Chondrocyte (in vitro differentiated cells): ENCODE measurements around the gene DHRS11. TPM values are rescaled to one million over a fixed set of nuclear protein-coding genes. Genes with fewer than 3 reads are reported as not detected.
A peak's percentile ranks its signal among the peaks of the same experiment; 100 is the strongest.

Experiments
- DNase-seq: peaks from one replicate; pipeline ENCODE4 v3.0.0; 2021; ENCODE audit warnings: mixed read lengths, low spot score
- H3K27ac Mint-ChIP-seq: one replicate; pipeline ENCODE4 v1.8.0; 2021; ENCODE audit warnings: mild to moderate bottlenecking, moderate library complexity, mixed read lengths; ENCODE audit not compliant: unreplicated experiment
- H3K27me3 Mint-ChIP-seq: 2 replicates; pipeline ENCODE4 v1.8.0; 2021; ENCODE audit warnings: low read depth, mixed read lengths
- H3K36me3 Mint-ChIP-seq: 2 replicates; pipeline ENCODE4 v1.8.0; 2021; ENCODE audit warnings: low read depth, mixed read lengths
- H3K4me1 Mint-ChIP-seq: 2 replicates; pipeline ENCODE4 v1.8.0; 2021; ENCODE audit warnings: low read depth, mild to moderate bottlenecking, mixed read lengths
- H3K4me3 Mint-ChIP-seq: one replicate; pipeline ENCODE4 v1.8.0; 2021; ENCODE audit warnings: mild to moderate bottlenecking, moderate library complexity, mixed read lengths; ENCODE audit not compliant: unreplicated experiment
- H3K9me3 Mint-ChIP-seq: 2 replicates; pipeline ENCODE4 v1.8.0; 2021; ENCODE audit warnings: low read depth, mixed read lengths
- CTCF ChIP-seq: fragments of 200-600 bp; sonication (generic); IDR thresholded peaks from 2 replicates; pipeline ENCODE4 v1.5.0; 2021; ENCODE audit warnings: antibody characterized with exemption, mild to moderate bottlenecking, moderate library complexity
- long read RNA-seq: library from polyadenylated mRNA; stranded (forward); transcript quantifications from one replicate; pipeline ENCODE4 v2.0.0, GENCODE V29; 2021
- total RNA-seq: library from RNA; stranded (reverse); gene quantifications from 3 replicates; pipeline ENCODE4 v1.2.1, GENCODE V29; 2021

The DHRS11 gene
- 4.2 to 7.0 TPM (median 5.1 TPM) in 3 replicates for total RNA-seq
- long read RNA-seq, partial matches to known transcripts, result 0 of 5 reads
- long read RNA-seq, other reads (novel, unspliced or antisense), result 2 of 5 reads

- Mint-ChIP-seq H3K9me3 (no peaks in the 10 kb centered on the region), H3K36me3 (peaks cover 5% of the 10 kb centered on the region), H3K4me1 (peaks cover 19% of the 10 kb centered on the region), H3K27me3 (no peaks in the 10 kb centered on the region), H3K27ac (peak within 1 kb of the TSS; percentile 63), H3K4me3 (peak within 1 kb of the TSS; percentile 64)
- no peak for DNase-seq
- no peak for TF ChIP-seq CTCF
Measured at GRCh38 chr17:36591434-36592315, at the start of gene DHRS11. Gene DHRS11 (plus strand): TSS chr17:36591879. CDS start chr17:36592010, 131 bp downstream.

GRCh38 chr17:36542755-36543154 is 48.9 kb upstream of the DHRS11 start:
- Mint-ChIP-seq H3K4me3 (no peak overlapping the region), H3K4me1 (peaks cover 25% of the 10 kb centered on the region), H3K36me3 (no peaks in the 10 kb centered on the region), H3K27ac (no peak overlapping the region), H3K9me3 (no peaks in the 10 kb centered on the region), H3K27me3 (no peaks in the 10 kb centered on the region)
- DNase-seq, result no peak
- TF ChIP-seq CTCF, result no peak

GRCh38 chr17:36544044-36544306 is 47.7 kb upstream of the DHRS11 start:
- DNase-seq, result no peak
- H3K27me3 Mint-ChIP-seq, result no peaks in the 10 kb centered on the region
- peak; percentile 48 for TF ChIP-seq CTCF
- no peaks in the 10 kb centered on the region for H3K9me3 Mint-ChIP-seq
- no peaks in the 10 kb centered on the region for H3K36me3 Mint-ChIP-seq
- peak overlapping the region; percentile 99 for H3K27ac Mint-ChIP-seq
- H3K4me1 Mint-ChIP-seq, result peaks cover 38% of the 10 kb centered on the region
- H3K4me3 Mint-ChIP-seq, result peak overlapping the region; percentile 94

- Mint-ChIP-seq H3K27me3 (no peaks in the 10 kb centered on the region), H3K27ac (peak within 1 kb of the TSS; percentile 99), H3K4me1 (peaks cover 38% of the 10 kb centered on the region), H3K9me3 (no peaks in the 10 kb centered on the region), H3K36me3 (no peaks in the 10 kb centered on the region), H3K4me3 (peak within 1 kb of the TSS; percentile 94)
- TF ChIP-seq CTCF, result no peak
- peak; percentile 98 for DNase-seq
Measured at GRCh38 chr17:36544307-36545076, 47.2 kb upstream of the DHRS11 start, which contains the start of gene GGNBP2. Gene GGNBP2 (plus strand): TSS chr17:36544919. CDS start chr17:36545725, 806 bp downstream.

GRCh38 chr17:36545077-36545464 is 46.6 kb upstream of the DHRS11 start:
- H3K27me3 Mint-ChIP-seq, result no peaks in the 10 kb centered on the region
- TF ChIP-seq CTCF, result no peak
- H3K4me1 Mint-ChIP-seq, result peaks cover 39% of the 10 kb centered on the region

More at GRCh38 chr17:36545077-36545464, 46.6 kb upstream of the DHRS11 start:
- peak overlapping the region; percentile 94 for H3K4me3 Mint-ChIP-seq
- DNase-seq, result no peak
- peak overlapping the region; percentile 99 for H3K27ac Mint-ChIP-seq
- no peaks in the 10 kb centered on the region for H3K9me3 Mint-ChIP-seq
- H3K36me3 Mint-ChIP-seq, result no peaks in the 10 kb centered on the region
